ENCODE measurements around the gene ADAMTS4. TPM values are rescaled to one million over a fixed set of nuclear protein-coding genes. Genes with fewer than 3 reads are reported as not detected.
A peak's percentile ranks its signal among the peaks of the same experiment; 100 is the strongest.
"Not testable (repeated sequence)": the region's sequence is repeated elsewhere in the genome, so short reads cannot be mapped to it uniquely, and the experiment has no call there.

ADAMTS4 gene
- under 0.01 and 0.14 TPM in 2 replicates for total RNA-seq (2014; rRNA removed; shearing (Covaris generic))
- not detected in 2 replicates for polyA plus RNA-seq (2014; cell fraction: nucleus; rRNA removed)

- DNase-seq (ENCODE audit: extremely low read depth, low read depth): no peak
Measured at GRCh38 chr1:161198897-161199431, at the start of gene ADAMTS4. Gene ADAMTS4 (minus strand): TSS chr1:161199054. CDS start chr1:161198627, 427 bp downstream.

- no peak for DNase-seq (ENCODE audit: extremely low read depth, low read depth)
Measured at GRCh38 chr1:161244888-161245287, 46.0 kb upstream of the ADAMTS4 start.

GRCh38 chr1:161242313-161242712, 43.5 kb upstream of the ADAMTS4 start:
- DNase-seq (ENCODE audit: extremely low read depth, low read depth): no peak

- no peak for DNase-seq (ENCODE audit: extremely low read depth, low read depth)
Measured at GRCh38 chr1:161241682-161242081, 42.8 kb upstream of the ADAMTS4 start.

GRCh38 chr1:161238039-161238473, 39.2 kb upstream of the ADAMTS4 start, which contains the start of gene NR1I3:
Gene NR1I3 (minus strand): TSS chr1:161238203. CDS start chr1:161236565, 1,638 bp downstream.
- DNase-seq (ENCODE audit: extremely low read depth, low read depth): no peak

GRCh38 chr1:161235957-161236775, 37.3 kb upstream of the ADAMTS4 start:
- no peak for DNase-seq (ENCODE audit: extremely low read depth, low read depth)

- DNase-seq (ENCODE audit: extremely low read depth, low read depth): no peak
Measured at GRCh38 chr1:161233102-161233501, 34.2 kb upstream of the ADAMTS4 start.

GRCh38 chr1:161230762-161231161, 31.9 kb upstream of the ADAMTS4 start:
- DNase-seq (ENCODE audit: extremely low read depth, low read depth): no peak

GRCh38 chr1:161229896-161230295, 31.0 kb upstream of the ADAMTS4 start:
- DNase-seq (ENCODE audit: extremely low read depth, low read depth): no peak

- no peak for DNase-seq (ENCODE audit: extremely low read depth, low read depth)
Measured at GRCh38 chr1:161228032-161228431, 29.2 kb upstream of the ADAMTS4 start.

- peak; percentile 81 for DNase-seq (ENCODE audit: extremely low read depth, low read depth)
Measured at GRCh38 chr1:161227196-161227871, 28.5 kb upstream of the ADAMTS4 start.

- DNase-seq (ENCODE audit: extremely low read depth, low read depth): no peak
Measured at GRCh38 chr1:161226759-161227158, 27.9 kb upstream of the ADAMTS4 start.

- no peak for DNase-seq (ENCODE audit: extremely low read depth, low read depth)
Measured at GRCh38 chr1:161226320-161226711, 27.5 kb upstream of the ADAMTS4 start.

- DNase-seq (ENCODE audit: extremely low read depth, low read depth): peak; percentile 100
Measured at GRCh38 chr1:161225534-161226319, 26.9 kb upstream of the ADAMTS4 start, which contains the start of gene TOMM40L. Gene TOMM40L (plus strand): TSS chr1:161226060. CDS start chr1:161226490, 430 bp downstream.

GRCh38 chr1:161225178-161225533, 26.3 kb upstream of the ADAMTS4 start:
- no peak for DNase-seq (ENCODE audit: extremely low read depth, low read depth)

GRCh38 chr1:161224695-161225087, 25.8 kb upstream of the ADAMTS4 start:
- DNase-seq (ENCODE audit: extremely low read depth, low read depth): not testable (repeated sequence)

GRCh38 chr1:161223805-161224694, 25.2 kb upstream of the ADAMTS4 start:
- no peak for DNase-seq (ENCODE audit: extremely low read depth, low read depth)

GRCh38 chr1:161222175-161223019, 23.5 kb upstream of the ADAMTS4 start:
- DNase-seq (ENCODE audit: extremely low read depth, low read depth): no peak

GRCh38 chr1:161220002-161220401, 21.1 kb upstream of the ADAMTS4 start:
- no peak for DNase-seq (ENCODE audit: extremely low read depth, low read depth)
